Hepatic stellate cell (primary cell): Measurements from ENCODE around the gene TNF.
"Not testable (repeated sequence)": the region's sequence is repeated elsewhere in the genome, so short reads cannot be mapped to it uniquely, and the experiment has no call there.

Source experiments
- DNase-seq: peaks from one replicate; pipeline ENCODE4 v3.0.0; 2011; ENCODE audit warnings: low spot score

The TNF gene

GRCh38 chr6:31588871-31589650, 13.7 kb downstream of the TNF start:
- no peak for DNase-seq

- not testable (repeated sequence) for DNase-seq
Observed at GRCh38 chr6:31590691-31591090, 15.3 kb downstream of the TNF start.

DNA sequence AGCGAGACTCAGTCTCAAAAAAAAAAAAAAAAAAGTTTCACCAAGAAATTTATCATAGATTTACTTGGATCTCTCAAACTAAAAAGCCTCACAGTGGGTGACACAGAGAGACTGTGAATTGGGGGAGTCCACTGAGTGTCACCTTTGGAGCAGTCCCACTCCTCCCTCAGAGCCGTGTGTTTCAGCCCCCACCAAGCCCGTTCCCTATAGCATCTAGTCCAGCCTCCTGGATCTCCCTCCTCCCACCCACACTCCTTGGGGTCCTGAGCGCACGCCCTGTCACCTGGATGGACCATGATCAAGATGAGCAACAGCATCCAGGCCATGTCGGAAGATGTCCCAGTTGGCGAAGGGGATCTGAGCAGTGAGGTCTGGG, 17.0 kb downstream of the TNF start:
- no peak for DNase-seq

GRCh38 chr6:31597006-31597405, 21.6 kb downstream of the TNF start:
- DNase-seq, result no peak

GRCh38 chr6:31607317-31607716, 32.0 kb downstream of the TNF start:
- DNase-seq, result no peak

GRCh38 chr6:31609519-31610406, 34.4 kb downstream of the TNF start:
- DNase-seq, result no peak

- no peak for DNase-seq
Observed at GRCh38 chr6:31610968-31611367, 35.6 kb downstream of the TNF start.

GRCh38 chr6:31614075-31614619, 38.8 kb downstream of the TNF start:
- no peak for DNase-seq

DNA sequence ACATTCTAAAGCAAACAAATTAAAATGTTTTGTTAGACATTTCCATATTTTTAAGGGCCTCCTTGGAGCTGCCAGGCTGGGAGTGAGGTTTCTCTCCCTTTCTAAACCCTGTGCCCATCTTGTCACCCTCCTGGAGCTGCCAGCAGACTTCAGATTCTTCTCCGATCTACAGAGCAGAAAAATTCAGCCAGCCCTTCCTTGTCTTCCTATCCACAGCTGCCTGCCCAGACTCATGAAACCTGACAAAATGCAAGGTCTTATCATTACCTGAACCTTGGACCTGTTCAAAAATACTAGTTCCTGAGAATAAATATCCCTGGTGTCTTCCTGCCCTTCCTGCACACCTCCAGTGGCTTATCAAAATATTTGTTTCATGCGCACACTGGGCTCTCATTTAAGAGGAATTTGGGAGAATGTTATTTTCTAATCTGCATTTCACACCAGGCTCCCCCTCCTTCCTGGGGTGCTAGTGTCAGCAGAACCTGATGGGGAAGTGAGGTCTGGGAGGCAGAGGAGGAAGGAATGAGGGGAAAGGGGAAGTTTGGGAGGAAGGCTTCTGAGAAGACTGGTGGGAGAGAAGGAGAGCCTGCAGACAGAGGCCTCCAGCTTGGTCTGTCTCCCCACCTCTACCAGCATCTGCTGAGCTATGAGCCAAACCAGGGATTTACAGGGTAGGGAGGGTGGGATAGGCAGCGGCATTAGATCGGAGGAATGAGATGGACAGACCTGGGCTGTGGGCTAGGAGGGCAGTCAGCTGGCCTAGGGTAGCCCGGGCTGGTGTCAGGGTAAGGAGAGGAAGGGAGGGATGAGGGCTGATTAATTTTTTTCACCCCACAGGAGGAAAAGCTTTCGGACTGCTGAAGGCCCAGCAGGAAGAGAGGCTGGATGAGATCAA, 39.6 kb downstream of the TNF start, which contains the start of gene AIF1:
TSS of gene AIF1 (plus strand) at position 551 of the 895 bp plus-strand sequence. CDS start at position 647, 96 bp downstream.
- no peak for DNase-seq

DNA sequence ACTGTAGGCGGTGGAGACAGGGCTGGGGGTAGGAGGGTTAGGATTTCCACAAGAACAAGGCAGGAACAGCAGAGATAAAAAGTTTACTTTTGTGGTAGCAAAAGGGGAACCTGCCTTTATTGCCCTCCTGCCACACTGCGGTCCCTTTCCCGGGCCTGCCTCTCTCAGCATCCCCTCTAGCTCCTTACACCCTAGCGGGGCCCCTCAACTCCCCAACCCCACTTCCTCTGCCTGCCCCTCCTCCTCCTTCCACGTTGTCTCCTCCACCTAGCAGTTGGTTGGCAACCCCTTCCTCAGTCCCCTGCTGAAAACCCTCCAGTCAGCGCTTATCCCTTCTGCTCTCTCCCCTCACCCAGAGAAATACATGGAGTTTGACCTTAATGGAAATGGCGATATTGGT, 40.4 kb downstream of the TNF start:
- no peak for DNase-seq

DNA sequence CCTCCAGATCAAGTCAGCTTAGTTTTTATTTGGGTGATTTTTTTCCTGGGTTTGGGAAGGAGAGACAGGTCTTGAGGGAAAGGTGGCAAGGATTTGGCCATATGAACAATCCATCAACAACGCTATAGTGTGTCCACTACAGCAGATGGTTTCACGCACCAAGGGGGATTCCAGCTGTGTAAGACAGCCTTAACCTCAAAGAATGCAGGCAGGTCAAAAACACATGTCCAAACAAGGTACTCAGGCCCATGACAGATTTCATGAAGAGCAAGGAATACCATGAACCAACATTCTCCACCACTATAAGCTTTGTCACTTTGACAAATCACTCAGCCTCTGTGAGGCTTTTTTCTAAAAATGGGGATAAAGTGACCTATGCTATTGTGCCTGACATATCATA, 41.6 kb downstream of the TNF start:
- no peak for DNase-seq

DNA sequence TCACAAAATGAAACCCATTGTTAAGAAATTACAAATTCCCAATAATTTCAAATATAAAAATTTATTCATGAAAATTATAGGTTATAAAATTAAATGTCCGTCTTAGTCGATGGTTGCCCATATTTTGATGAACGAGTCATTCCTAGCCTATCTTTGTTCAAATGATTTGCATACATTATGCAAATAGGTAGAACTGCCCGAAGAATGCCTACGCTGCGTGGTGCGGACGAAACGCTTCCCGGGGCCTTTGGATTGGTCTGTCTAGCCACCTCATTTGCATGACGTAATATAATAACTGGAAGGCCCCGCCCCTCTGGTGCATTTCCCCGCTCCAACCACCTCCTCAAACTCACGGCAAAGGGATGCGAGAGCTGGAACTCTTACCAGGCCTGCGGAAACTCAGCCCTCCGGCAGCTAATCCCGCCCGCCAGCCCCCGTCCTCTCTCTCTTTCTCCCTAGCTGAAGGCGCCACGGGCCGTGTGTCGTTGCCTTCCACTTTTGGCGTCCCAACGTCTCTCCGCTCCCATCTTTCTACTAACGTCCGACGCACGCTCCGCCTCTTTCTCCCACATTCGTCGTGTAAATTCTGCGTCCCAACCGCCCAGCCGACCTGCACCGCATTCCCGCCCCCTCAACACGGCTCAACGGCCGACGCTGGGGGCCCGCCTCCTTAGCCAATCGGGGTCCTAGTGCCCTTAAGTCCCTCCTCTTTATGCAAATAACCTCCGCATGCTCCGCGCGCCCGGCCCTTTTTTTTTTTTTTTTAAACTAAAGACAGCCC, 44.6 kb downstream of the TNF start:
- DNase-seq, result peak; percentile 98

DNA sequence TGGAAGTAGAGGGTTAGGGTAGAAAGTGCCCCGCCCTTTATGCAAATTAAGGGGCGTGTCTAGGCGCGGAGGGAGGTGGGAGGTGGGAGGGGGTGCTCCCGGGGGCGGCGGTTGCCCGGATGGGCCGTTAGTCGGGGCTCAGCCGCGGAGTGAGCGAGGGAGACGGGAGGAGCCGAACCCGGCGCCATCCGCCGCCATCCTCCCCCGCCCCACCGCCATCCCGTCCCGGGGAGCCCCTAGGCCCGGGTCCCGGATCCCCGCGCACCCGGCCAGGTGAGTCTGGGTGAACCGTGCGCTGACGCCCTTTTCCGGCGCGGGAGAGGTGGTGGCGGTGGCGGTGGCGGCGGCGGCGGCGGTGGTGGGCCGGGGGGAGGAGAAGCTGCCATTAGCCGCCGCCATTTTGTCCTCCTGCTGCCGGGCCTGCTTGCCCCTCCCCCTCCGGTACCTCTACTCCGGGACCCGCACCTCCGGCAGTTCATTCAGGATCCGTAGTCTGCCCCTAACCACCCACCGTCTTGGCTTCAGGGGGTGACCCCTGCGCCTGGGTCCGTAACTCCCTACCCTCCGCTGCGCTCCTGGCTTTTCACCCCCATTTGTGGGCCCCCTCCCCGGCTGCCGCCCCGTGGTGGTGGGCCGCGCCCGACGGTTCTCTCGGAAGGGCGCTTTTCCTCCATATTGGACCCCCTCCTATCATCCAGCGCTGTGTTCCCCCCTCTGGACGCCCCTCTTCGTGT, 45.4 kb downstream of the TNF start, which contains the start of gene PRRC2A:
TSS of gene PRRC2A (plus strand) at position 130 of the 734 bp plus-strand sequence. CDS start 2,075 bp downstream, outside the sequence.
- DNase-seq, result peak; percentile 83

GRCh38 chr6:31621320-31621939, 46.1 kb downstream of the TNF start:
- no peak for DNase-seq

- peak; percentile 49 for DNase-seq
Observed at GRCh38 chr6:31621991-31622390, 46.6 kb downstream of the TNF start.

DNA sequence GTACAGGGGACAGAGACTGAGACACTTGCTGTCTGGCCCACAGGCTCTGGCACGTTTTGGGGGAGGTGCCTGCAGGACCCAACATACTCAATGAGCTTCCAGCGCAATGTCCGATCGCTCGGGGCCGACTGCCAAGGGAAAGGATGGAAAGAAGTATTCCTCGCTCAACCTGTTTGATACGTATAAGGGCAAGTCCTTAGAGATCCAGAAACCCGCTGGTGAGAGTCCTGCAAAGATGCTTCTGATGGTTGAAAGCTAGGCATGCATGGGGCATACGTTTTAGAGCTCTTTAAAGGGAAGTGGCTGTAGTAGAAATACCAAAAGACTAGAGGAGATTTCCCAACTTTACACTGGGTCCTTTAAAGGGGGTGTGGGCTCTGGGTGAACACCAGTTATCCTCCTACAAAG, 47.3 kb downstream of the TNF start:
- DNase-seq, result no peak

- no peak for DNase-seq
Observed at GRCh38 chr6:31624070-31624469, 48.7 kb downstream of the TNF start.

DNA sequence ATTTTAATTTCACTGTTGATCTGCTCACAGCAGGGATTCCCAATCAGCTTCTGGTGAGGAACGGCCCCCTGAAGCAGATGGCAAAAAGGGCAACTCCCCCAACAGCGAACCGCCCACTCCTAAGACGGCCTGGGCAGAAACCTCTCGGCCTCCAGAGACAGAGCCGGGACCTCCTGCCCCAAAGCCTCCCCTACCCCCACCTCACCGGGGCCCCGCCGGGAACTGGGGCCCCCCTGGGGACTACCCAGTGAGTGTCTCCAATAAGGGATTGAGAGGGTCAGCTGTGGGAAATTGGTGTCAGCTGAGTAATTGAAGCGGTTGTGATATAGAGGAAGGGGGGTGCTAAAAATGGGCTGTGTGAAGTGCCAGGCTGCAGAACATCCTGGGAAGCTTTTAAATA, 51.6 kb downstream of the TNF start:
- no peak for DNase-seq

- no peak for DNase-seq
Observed at GRCh38 chr6:31627690-31628287, 52.4 kb downstream of the TNF start.
